ENCODE results near the gene TMEM182. TPM values are rescaled to one million over a fixed set of nuclear protein-coding genes. Genes with fewer than 3 reads are reported as not detected.

The TMEM182 gene, protein sequence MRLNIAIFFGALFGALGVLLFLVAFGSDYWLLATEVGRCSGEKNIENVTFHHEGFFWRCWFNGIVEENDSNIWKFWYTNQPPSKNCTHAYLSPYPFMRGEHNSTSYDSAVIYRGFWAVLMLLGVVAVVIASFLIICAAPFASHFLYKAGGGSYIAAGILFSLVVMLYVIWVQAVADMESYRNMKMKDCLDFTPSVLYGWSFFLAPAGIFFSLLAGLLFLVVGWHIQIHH
- total RNA-seq = 2.1 and 2.5 TPM in 2 replicates

DNA sequence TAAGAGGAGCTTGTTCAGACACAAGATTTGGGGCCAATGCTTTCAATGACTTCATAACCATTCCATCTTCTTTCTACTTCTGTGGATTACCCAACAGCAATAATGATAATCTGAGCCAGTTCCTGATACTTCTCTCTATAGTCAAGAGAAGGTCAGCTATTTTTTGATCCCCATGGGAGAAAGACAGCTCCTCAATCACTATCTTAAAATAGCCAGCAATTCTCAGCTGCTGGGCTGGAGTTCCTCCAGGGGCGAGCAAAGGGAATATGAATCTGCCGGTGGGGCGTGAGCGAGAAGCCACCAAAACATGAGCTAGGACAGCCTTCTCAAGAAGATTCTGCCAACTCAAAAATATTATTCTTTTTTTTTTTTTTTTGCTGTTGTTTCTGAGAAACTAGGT, at the start of gene TMEM182:
Gene TMEM182, plus strand, starts transcription at position 269 of the 400 bp plus-strand sequence. CDS start 187 bp downstream, outside the sequence.

Other genes with a start within 250 kb of the TMEM182 start
- under 0.01 TPM in 1 of 2 replicates, not detected in the other for gene SLC9A2, start 142.5 kb upstream of the TMEM182 start, total RNA-seq